Retinal pigment epithelial cell (primary cell): ENCODE data around the gene UBXN10.

Experiments
- DNase-seq: peaks from one replicate; pipeline ENCODE4 v3.0.0-alpha.2; 2010; ENCODE audit warnings: low read depth
- H3K4me3 ChIP-seq: 2 replicates; pipeline ENCODE4 v1.5.1; 2011; ENCODE audit warnings: mild to moderate bottlenecking, low read length, control low read depth, moderate library complexity
- TF ChIP-seq, protein P1 (sequence below): conservative IDR thresholded peaks from 2 replicates; pipeline ENCODE4 v1.5.1; 2011; ENCODE audit warnings: low read depth, low read length, control low read depth, inconsistent platforms

Gene UBXN10

DNA sequence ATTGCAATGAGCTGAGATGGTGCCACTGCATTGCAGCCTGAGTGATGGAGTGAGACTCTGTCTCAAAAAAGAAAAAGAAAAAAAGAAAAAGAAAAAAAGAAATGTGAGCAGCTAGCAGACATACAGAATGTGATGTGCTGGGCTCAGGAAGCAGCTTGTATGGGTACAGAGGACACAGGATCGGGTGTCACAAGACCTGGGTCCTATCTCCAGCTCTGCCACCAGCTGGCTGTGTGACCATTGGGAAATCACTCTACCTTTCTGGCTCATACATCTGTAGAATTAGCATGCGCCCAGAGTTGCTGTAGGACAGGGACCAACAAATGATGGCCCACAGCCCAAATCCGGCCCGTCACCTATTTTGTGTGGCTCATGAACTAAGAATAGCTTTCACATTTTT lies 3.8 kb downstream of the UBXN10 start:
- no peak overlapping the region for H3K4me3 ChIP-seq
- no peak for DNase-seq
- TF ChIP-seq, protein P1, sequence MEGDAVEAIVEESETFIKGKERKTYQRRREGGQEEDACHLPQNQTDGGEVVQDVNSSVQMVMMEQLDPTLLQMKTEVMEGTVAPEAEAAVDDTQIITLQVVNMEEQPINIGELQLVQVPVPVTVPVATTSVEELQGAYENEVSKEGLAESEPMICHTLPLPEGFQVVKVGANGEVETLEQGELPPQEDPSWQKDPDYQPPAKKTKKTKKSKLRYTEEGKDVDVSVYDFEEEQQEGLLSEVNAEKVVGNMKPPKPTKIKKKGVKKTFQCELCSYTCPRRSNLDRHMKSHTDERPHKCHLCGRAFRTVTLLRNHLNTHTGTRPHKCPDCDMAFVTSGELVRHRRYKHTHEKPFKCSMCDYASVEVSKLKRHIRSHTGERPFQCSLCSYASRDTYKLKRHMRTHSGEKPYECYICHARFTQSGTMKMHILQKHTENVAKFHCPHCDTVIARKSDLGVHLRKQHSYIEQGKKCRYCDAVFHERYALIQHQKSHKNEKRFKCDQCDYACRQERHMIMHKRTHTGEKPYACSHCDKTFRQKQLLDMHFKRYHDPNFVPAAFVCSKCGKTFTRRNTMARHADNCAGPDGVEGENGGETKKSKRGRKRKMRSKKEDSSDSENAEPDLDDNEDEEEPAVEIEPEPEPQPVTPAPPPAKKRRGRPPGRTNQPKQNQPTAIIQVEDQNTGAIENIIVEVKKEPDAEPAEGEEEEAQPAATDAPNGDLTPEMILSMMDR: no peak

GRCh38 chr1:20190256-20191160 lies 4.6 kb downstream of the UBXN10 start:
- DNase-seq: no peak

DNA sequence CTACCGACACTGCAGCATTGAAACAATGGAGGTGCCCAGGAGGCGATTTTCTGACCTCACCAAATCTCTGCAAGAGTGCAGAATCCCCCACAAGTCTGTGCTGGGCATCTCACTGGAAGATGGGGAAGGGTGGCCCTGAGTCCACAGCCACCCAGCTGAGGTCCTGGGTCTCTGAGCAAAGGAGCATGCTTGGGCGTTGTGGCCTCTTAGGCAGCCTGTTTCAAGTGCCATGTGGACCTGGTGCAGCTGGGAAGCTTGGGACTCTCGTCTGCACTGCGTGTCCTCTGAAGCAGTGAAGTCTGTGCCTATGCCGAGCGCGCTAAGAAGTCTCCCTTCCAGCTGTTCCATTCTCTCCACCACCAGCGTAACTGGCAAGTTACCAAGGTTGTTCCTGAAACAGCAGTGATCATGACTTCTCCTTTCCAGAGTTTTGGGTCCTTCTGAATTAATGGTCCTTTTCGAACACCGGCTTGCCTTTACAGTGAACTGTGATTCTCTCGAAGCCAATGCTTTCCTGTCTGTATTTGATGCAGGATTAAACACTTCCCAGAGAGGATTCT lies 5.5 kb downstream of the UBXN10 start:
- H3K4me3 ChIP-seq: no peak overlapping the region
- TF ChIP-seq, protein P1: no peak
- no peak for DNase-seq

More at GRCh38 chr1:20190256-20191160, 4.6 kb downstream of the UBXN10 start:
- TF ChIP-seq, protein P1: no peak
- H3K4me3 ChIP-seq: no peak overlapping the region

- H3K4me3 ChIP-seq: no peak overlapping the region
- no peak for DNase-seq
- TF ChIP-seq, protein P1: no peak
Observed at GRCh38 chr1:20192364-20192763, 6.5 kb downstream of the UBXN10 start.

DNA sequence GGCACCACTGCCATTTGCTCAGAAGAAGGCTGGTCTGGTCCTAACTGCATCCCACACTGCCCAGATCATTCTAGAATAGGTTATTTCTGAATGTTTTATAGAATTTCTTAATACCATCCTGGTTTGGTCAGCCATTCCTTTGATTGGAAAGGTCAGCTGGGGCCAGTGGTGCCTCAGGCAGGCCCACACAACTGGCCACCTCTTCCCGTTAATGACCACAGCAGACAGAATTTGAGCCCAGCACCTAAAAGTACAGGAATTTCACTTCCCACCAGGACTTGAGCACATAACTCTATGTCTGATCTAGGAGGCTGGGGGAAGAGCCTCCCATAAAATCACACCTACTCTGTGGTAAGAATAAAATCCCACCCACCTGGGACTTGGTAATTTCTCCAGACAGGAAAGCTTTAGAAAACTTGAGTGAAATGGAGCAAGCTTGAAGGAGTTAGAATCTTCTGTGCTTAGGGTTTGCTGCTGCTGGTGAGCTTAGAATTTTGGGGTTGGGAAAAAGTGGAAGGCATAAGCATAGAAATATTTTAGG lies 7.0 kb downstream of the UBXN10 start:
- no peak for DNase-seq
- no peak overlapping the region for H3K4me3 ChIP-seq
- TF ChIP-seq, protein P1: no peak

GRCh38 chr1:20194224-20194623 lies 8.3 kb downstream of the UBXN10 start:
- TF ChIP-seq, protein P1: no peak
- no peak for DNase-seq
- no peak overlapping the region for H3K4me3 ChIP-seq
